ENCODE results near the gene LMF1. TPM values are rescaled to one million over a fixed set of nuclear protein-coding genes. Genes with fewer than 3 reads are reported as not detected.

LMF1 gene
- total RNA-seq, 2 donors from 2014 or later, result 15.8 to 20.1 TPM

DNA sequence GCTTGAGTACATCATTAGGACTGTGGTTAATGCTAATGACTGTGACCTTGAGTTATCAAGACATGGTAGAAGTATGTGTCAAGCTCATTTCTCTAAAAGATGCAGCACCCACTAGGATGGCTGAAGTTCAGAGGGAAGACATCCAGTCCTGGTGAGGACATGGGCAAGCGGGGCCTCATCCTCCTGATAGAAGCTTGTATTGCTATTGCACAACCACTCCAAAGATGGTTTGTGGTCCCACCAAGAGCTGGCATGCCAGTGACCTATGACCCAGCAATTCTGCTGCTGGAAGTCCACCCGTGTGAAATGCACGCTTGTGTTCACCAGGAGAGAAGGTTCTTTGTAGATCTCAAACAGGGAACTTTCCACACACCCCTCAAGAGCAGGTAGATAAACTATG lies 25.0 kb upstream of the LMF1 start:
- no peaks in the 10 kb centered on the region for H3K36me3 ChIP-seq (replicated peaks in 1 of 2; ENCODE audit: insufficient read depth in 1 of 2, low read depth in 2 of 2)
- no peaks in the 10 kb centered on the region for H3K27me3 ChIP-seq
- WGBS, 2 donors, result 83% methylated on average over 3 of the region's 3 CpGs; no CpG with 5 or more reads in 1 of the 2 donors
- TF ChIP-seq POLR2A (IDR thresholded peaks at IDR 0.05), result no peak
- TF ChIP-seq, protein P1, sequence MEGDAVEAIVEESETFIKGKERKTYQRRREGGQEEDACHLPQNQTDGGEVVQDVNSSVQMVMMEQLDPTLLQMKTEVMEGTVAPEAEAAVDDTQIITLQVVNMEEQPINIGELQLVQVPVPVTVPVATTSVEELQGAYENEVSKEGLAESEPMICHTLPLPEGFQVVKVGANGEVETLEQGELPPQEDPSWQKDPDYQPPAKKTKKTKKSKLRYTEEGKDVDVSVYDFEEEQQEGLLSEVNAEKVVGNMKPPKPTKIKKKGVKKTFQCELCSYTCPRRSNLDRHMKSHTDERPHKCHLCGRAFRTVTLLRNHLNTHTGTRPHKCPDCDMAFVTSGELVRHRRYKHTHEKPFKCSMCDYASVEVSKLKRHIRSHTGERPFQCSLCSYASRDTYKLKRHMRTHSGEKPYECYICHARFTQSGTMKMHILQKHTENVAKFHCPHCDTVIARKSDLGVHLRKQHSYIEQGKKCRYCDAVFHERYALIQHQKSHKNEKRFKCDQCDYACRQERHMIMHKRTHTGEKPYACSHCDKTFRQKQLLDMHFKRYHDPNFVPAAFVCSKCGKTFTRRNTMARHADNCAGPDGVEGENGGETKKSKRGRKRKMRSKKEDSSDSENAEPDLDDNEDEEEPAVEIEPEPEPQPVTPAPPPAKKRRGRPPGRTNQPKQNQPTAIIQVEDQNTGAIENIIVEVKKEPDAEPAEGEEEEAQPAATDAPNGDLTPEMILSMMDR (IDR thresholded peaks at IDR 0.05), result no peak
- no peak overlapping the region for H3K27ac ChIP-seq
- no peak overlapping the region for H3K4me3 ChIP-seq
- ATAC-seq (no peak), DNase-seq (no peak)
- intact Hi-C loops (cut with DNase I), result no loop called here
- H3K9me3 ChIP-seq, result no peaks in the 10 kb centered on the region
- no peaks in the 10 kb centered on the region for H3K4me1 ChIP-seq

DNA sequence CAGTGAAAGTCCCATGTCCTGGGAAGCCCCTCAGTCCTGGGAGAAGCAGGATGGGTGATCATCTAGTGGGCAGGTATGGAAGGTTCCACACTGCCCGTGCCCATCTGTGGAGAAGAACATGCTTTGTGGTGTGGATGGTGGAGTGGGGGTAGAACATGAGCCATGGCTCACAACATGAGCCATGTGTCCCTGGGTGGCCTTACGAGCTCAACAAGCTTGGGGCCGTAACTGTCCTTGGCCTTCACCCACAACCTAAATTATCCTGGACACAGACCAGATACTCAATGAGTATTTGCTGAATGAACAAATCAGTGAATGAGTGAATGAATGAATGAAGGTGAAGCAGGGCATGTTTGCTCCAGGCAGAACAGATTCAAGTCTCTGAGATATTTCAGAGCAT lies 24.3 kb upstream of the LMF1 start:
- ATAC-seq, result no peak
- no peaks in the 10 kb centered on the region for H3K27me3 ChIP-seq
- 70 to 77% methylated on average over 3 of the region's 3 CpGs for WGBS, 2 donors

DNA sequence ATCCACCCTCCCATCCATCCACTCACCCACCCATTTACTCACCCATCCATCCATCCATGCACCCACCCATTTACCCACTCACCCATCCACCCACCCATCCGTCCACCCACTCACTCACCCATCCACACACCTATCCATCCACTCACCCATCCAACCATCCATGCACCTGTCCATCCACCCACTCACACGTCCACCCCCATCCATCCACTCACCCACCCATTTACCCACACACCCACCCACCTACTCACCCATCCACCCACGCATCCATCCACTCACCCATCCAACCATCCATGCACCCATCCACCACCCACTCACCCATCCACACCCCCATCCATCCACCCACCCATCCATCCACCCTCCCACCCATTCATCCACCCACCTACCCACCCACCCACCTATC lies 22.9 kb upstream of the LMF1 start:
- no peaks in the 10 kb centered on the region for H3K9me3 ChIP-seq
- intact Hi-C loops (cut with DNase I), result no loop called here
- DNase-seq, result no peak
- WGBS, 2 donors, result 64 to 65% methylated on average over 3 of the region's 3 CpGs
- H3K36me3 ChIP-seq (replicated peaks in 1 of 2; ENCODE audit: insufficient read depth in 1 of 2, low read depth in 2 of 2), result no peaks in the 10 kb centered on the region
- no peak overlapping the region for H3K27ac ChIP-seq
- H3K4me1 ChIP-seq, result no peaks in the 10 kb centered on the region
- no peak for ATAC-seq
- H3K4me3 ChIP-seq, result no peak overlapping the region
- H3K27me3 ChIP-seq, result no peaks in the 10 kb centered on the region
- TF ChIP-seq POLR2A (IDR thresholded peaks at IDR 0.05), result no peak
- TF ChIP-seq, protein P1 (IDR thresholded peaks at IDR 0.05), result no peak

More for the DNA sequence above, 24.3 kb upstream of the LMF1 start:
- H3K27ac ChIP-seq, result no peak overlapping the region
- H3K4me3 ChIP-seq, result no peak overlapping the region
- H3K4me1 ChIP-seq, result no peaks in the 10 kb centered on the region
- no peaks in the 10 kb centered on the region for H3K9me3 ChIP-seq
- H3K36me3 ChIP-seq (replicated peaks in 1 of 2; ENCODE audit: insufficient read depth in 1 of 2, low read depth in 2 of 2), result no peaks in the 10 kb centered on the region
- no peak for DNase-seq
- intact Hi-C loops (cut with DNase I), result no loop called here
- TF ChIP-seq, protein P1 (IDR thresholded peaks at IDR 0.05), result no peak
- TF ChIP-seq POLR2A (IDR thresholded peaks at IDR 0.05), result no peak

- no peak for DNase-seq
- Histone ChIP-seq H3K4me1 (no peaks in the 10 kb centered on the region), H3K9me3 (no peaks in the 10 kb centered on the region), H3K27ac (no peak overlapping the region), H3K36me3 (replicated peaks in 1 of 2; ENCODE audit: insufficient read depth in 1 of 2, low read depth in 2 of 2) (no peaks in the 10 kb centered on the region), H3K4me3 (no peak overlapping the region), H3K27me3 (no peaks in the 10 kb centered on the region)
- WGBS, 2 donors, result 59% methylated on average over 9 of the region's 9 CpGs; no CpG with 5 or more reads in 1 of the 2 donors
- intact Hi-C loops (cut with DNase I), result no loop called here
- ATAC-seq, result no peak
- TF ChIP-seq, protein P1 (IDR thresholded peaks at IDR 0.05), result no peak
- TF ChIP-seq POLR2A (IDR thresholded peaks at IDR 0.05), result no peak
Observed at GRCh38 chr16:991773-992172, 21.0 kb upstream of the LMF1 start.

DNA sequence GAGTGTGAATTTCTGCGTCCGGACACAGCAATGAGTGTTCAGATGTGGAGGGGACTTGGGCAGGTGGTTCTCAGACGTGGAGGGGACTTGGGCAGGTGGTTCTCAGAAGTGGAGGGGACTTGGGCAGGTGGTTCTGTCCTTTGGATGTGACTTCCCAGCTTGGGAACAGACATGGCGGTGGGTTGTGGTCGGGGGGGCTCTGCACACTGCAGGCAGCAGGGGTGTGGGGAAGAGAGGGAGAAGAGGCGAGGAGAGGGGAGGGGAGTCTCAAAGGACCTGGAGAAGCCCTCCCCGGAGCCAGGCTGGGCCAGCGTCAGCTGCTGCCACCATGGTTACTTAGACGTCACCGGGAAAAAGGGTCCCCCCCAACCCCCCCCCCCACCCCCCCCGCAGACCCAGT lies 20.6 kb upstream of the LMF1 start:
- H3K4me3 ChIP-seq, result no peak overlapping the region
- DNase-seq, result no peak
- 66 to 72% methylated on average over 8 to 11 of the region's 11 CpGs for WGBS, 2 donors
- intact Hi-C loops (cut with DNase I), result no loop called here
- no peak for ATAC-seq
- no peaks in the 10 kb centered on the region for H3K4me1 ChIP-seq
- TF ChIP-seq, protein P1 (IDR thresholded peaks at IDR 0.05), result no peak
- TF ChIP-seq POLR2A (IDR thresholded peaks at IDR 0.05), result no peak
- H3K9me3 ChIP-seq, result no peaks in the 10 kb centered on the region
- no peaks in the 10 kb centered on the region for H3K36me3 ChIP-seq (replicated peaks in 1 of 2; ENCODE audit: insufficient read depth in 1 of 2, low read depth in 2 of 2)
- H3K27ac ChIP-seq, result no peak overlapping the region
- no peaks in the 10 kb centered on the region for H3K27me3 ChIP-seq
